GM23338 (cell line): ENCODE data around the gene MED13L.

ENCODE experiments used
- CREB1 ChIP-seq: fragments of 250-450 bp; sonication (Bioruptor Pico); IDR thresholded peaks from 2 replicates; pipeline ENCODE4 v1.5.0; 2020; ENCODE audit warnings: low read depth, mild to moderate bottlenecking, moderate library complexity
- EZH2 ChIP-seq: fragments of 200-600 bp; sonication (generic); IDR thresholded peaks from one replicate; pipeline ENCODE4 v1.8.0; 2017; ENCODE audit warnings: antibody characterized with exemption, mild to moderate bottlenecking, low read depth; ENCODE audit not compliant: unreplicated experiment
- EZH2phosphoT487 ChIP-seq: fragments of 200-600 bp; sonication (generic); IDR thresholded peaks from one replicate; pipeline ENCODE4 v1.8.1; 2018; ENCODE audit warnings: antibody characterized with exemption; ENCODE audit not compliant: unreplicated experiment
- JUNB ChIP-seq: IDR thresholded peaks from one replicate; pipeline ENCODE4 v1.6.1; 2016; ENCODE audit warnings: antibody characterized with exemption; ENCODE audit not compliant: unreplicated experiment
- NANOG ChIP-seq: IDR thresholded peaks from 2 replicates; pipeline ENCODE4 v1.6.1; 2016; ENCODE audit warnings: antibody characterized with exemption, borderline replicate concordance
- POLR2AphosphoS5 ChIP-seq: IDR thresholded peaks from 2 replicates; pipeline ENCODE4 v1.6.1; 2016; ENCODE audit warnings: antibody characterized with exemption, low read depth
- STAT1 ChIP-seq: IDR thresholded peaks from one replicate; pipeline ENCODE4 v1.6.1; 2016; ENCODE audit warnings: antibody characterized with exemption; ENCODE audit not compliant: unreplicated experiment
- ZNF114 ChIP-seq: fragments of 250-450 bp; sonication (Bioruptor Pico); IDR thresholded peaks from 2 replicates; pipeline ENCODE4 v1.5.0; 2020; ENCODE audit warnings: mild to moderate bottlenecking, moderate library complexity
- ZNF331 ChIP-seq: fragments of 250-450 bp; sonication (Bioruptor Pico); IDR thresholded peaks from 2 replicates; pipeline ENCODE4 v1.5.0; 2020; ENCODE audit warnings: low read depth, mild to moderate bottlenecking, moderate library complexity
- TF ChIP-seq, protein P1 (sequence below), 2 experiments: fragments of 200-600 bp in 1 of 2; sonication (generic) in 1 of 2; conservative IDR thresholded peaks; 2 replicates each; pipeline versions ENCODE4 v1.5.1 to v1.6.1; 2016 to 2017; ENCODE audit warnings: antibody characterized with exemption in 2 of 2, low read depth in 2 of 2, mild to moderate bottlenecking in 2 of 2, moderate library complexity in 1 of 2
- TF ChIP-seq, protein P2 (sequence below): IDR thresholded peaks from one replicate; pipeline ENCODE4 v1.6.1; 2018; ENCODE audit warnings: antibody characterized with exemption; ENCODE audit not compliant: unreplicated experiment
- TF ChIP-seq, protein P3 (sequence below): IDR thresholded peaks from 2 replicates; pipeline ENCODE4 v1.6.1; 2016; ENCODE audit warnings: antibody characterized with exemption
- TF ChIP-seq, protein P4 (sequence below): fragments of 250-450 bp; sonication (Bioruptor Pico); IDR thresholded peaks from 2 replicates; pipeline ENCODE4 v1.5.0; 2020; ENCODE audit warnings: mild to moderate bottlenecking, moderate library complexity

DNA sequence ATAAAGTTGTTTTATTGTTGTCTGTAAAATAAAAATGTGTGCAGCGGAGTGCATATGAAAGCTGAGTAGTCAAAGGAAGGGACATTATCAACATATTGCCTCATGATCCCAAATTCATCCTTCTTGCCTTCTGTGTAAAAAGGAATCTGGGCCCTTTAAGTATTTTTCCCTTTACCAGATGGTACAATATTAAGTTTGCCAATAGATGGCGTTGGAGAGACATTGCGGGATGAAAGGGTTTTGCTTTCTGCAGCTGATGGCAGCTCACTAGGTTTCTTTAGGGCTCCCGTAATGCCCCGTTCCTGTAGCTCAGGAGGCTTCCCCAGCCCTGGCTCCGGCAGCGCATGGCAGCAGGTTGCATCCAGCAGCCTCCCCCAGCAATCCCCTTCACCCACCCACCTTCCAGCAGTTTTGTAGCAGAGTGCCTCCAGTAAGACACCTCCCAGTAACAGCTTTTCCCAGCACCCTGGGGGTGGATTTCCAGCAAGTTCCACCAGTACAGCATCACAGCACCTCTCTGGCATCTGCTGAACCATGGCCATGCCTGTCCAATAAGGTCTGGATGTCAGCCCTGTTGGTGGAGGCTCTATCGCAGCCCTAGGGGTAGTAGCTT lies 354.4 kb downstream of the MED13L start:
- no peak for TF ChIP-seq POLR2AphosphoS5
- no peak for TF ChIP-seq EZH2phosphoT487
- TF ChIP-seq, protein P1, sequence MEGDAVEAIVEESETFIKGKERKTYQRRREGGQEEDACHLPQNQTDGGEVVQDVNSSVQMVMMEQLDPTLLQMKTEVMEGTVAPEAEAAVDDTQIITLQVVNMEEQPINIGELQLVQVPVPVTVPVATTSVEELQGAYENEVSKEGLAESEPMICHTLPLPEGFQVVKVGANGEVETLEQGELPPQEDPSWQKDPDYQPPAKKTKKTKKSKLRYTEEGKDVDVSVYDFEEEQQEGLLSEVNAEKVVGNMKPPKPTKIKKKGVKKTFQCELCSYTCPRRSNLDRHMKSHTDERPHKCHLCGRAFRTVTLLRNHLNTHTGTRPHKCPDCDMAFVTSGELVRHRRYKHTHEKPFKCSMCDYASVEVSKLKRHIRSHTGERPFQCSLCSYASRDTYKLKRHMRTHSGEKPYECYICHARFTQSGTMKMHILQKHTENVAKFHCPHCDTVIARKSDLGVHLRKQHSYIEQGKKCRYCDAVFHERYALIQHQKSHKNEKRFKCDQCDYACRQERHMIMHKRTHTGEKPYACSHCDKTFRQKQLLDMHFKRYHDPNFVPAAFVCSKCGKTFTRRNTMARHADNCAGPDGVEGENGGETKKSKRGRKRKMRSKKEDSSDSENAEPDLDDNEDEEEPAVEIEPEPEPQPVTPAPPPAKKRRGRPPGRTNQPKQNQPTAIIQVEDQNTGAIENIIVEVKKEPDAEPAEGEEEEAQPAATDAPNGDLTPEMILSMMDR (conservative IDR thresholded peaks at IDR 0.05; ENCODE audit: low read depth in 2 of 2) = peak; percentile 55 to 58
- no peak for TF ChIP-seq STAT1
- TF ChIP-seq EZH2 = no peak
- no peak for TF ChIP-seq CREB1 (CRISPR knock-in tag)
- TF ChIP-seq, protein P2, sequence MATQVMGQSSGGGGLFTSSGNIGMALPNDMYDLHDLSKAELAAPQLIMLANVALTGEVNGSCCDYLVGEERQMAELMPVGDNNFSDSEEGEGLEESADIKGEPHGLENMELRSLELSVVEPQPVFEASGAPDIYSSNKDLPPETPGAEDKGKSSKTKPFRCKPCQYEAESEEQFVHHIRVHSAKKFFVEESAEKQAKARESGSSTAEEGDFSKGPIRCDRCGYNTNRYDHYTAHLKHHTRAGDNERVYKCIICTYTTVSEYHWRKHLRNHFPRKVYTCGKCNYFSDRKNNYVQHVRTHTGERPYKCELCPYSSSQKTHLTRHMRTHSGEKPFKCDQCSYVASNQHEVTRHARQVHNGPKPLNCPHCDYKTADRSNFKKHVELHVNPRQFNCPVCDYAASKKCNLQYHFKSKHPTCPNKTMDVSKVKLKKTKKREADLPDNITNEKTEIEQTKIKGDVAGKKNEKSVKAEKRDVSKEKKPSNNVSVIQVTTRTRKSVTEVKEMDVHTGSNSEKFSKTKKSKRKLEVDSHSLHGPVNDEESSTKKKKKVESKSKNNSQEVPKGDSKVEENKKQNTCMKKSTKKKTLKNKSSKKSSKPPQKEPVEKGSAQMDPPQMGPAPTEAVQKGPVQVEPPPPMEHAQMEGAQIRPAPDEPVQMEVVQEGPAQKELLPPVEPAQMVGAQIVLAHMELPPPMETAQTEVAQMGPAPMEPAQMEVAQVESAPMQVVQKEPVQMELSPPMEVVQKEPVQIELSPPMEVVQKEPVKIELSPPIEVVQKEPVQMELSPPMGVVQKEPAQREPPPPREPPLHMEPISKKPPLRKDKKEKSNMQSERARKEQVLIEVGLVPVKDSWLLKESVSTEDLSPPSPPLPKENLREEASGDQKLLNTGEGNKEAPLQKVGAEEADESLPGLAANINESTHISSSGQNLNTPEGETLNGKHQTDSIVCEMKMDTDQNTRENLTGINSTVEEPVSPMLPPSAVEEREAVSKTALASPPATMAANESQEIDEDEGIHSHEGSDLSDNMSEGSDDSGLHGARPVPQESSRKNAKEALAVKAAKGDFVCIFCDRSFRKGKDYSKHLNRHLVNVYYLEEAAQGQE = no peak
- no peak for TF ChIP-seq ZNF331 (CRISPR knock-in tag)
- TF ChIP-seq, protein P3, sequence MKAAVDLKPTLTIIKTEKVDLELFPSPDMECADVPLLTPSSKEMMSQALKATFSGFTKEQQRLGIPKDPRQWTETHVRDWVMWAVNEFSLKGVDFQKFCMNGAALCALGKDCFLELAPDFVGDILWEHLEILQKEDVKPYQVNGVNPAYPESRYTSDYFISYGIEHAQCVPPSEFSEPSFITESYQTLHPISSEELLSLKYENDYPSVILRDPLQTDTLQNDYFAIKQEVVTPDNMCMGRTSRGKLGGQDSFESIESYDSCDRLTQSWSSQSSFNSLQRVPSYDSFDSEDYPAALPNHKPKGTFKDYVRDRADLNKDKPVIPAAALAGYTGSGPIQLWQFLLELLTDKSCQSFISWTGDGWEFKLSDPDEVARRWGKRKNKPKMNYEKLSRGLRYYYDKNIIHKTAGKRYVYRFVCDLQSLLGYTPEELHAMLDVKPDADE = no peak
- TF ChIP-seq ZNF114 (CRISPR knock-in tag) = no peak
- no peak for TF ChIP-seq NANOG
- no peak for TF ChIP-seq JUNB
- TF ChIP-seq, protein P4, sequence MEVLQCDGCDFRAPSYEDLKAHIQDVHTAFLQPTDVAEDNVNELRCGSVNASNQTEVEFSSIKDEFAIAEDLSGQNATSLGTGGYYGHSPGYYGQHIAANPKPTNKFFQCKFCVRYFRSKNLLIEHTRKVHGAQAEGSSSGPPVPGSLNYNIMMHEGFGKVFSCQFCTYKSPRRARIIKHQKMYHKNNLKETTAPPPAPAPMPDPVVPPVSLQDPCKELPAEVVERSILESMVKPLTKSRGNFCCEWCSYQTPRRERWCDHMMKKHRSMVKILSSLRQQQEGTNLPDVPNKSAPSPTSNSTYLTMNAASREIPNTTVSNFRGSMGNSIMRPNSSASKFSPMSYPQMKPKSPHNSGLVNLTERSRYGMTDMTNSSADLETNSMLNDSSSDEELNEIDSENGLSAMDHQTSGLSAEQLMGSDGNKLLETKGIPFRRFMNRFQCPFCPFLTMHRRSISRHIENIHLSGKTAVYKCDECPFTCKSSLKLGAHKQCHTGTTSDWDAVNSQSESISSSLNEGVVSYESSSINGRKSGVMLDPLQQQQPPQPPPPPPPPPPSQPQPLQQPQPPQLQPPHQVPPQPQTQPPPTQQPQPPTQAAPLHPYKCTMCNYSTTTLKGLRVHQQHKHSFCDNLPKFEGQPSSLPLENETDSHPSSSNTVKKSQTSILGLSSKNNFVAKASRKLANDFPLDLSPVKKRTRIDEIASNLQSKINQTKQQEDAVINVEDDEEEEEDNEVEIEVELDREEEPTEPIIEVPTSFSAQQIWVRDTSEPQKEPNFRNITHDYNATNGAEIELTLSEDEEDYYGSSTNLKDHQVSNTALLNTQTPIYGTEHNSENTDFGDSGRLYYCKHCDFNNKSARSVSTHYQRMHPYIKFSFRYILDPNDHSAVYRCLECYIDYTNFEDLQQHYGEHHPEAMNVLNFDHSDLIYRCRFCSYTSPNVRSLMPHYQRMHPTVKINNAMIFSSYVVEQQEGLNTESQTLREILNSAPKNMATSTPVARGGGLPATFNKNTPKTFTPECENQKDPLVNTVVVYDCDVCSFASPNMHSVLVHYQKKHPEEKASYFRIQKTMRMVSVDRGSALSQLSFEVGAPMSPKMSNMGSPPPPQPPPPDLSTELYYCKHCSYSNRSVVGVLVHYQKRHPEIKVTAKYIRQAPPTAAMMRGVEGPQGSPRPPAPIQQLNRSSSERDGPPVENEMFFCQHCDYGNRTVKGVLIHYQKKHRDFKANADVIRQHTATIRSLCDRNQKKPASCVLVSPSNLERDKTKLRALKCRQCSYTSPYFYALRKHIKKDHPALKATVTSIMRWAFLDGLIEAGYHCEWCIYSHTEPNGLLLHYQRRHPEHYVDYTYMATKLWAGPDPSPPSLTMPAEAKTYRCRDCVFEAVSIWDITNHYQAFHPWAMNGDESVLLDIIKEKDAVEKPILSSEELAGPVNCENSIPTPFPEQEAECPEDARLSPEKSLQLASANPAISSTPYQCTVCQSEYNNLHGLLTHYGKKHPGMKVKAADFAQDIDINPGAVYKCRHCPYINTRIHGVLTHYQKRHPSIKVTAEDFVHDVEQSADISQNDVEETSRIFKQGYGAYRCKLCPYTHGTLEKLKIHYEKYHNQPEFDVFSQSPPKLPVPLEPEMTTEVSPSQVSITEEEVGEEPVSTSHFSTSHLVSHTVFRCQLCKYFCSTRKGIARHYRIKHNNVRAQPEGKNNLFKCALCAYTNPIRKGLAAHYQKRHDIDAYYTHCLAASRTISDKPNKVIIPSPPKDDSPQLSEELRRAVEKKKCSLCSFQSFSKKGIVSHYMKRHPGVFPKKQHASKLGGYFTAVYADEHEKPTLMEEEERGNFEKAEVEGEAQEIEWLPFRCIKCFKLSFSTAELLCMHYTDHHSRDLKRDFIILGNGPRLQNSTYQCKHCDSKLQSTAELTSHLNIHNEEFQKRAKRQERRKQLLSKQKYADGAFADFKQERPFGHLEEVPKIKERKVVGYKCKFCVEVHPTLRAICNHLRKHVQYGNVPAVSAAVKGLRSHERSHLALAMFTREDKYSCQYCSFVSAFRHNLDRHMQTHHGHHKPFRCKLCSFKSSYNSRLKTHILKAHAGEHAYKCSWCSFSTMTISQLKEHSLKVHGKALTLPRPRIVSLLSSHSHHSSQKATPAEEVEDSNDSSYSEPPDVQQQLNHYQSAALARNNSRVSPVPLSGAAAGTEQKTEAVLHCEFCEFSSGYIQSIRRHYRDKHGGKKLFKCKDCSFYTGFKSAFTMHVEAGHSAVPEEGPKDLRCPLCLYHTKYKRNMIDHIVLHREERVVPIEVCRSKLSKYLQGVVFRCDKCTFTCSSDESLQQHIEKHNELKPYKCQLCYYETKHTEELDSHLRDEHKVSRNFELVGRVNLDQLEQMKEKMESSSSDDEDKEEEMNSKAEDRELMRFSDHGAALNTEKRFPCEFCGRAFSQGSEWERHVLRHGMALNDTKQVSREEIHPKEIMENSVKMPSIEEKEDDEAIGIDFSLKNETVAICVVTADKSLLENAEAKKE (CRISPR knock-in tag) = no peak
